ENCODE results near the gene ASIP.

GRCh38 chr20:34260208-34260942 lies 19.2 kb downstream of the ASIP start:
- TF ChIP-seq CTCF (IDR thresholded peaks at IDR 0.05) (no peak), POLR2A (IDR thresholded peaks at IDR 0.05) (no peak)
